ENCODE results near the gene MAST4.

The MAST4 gene

DNA sequence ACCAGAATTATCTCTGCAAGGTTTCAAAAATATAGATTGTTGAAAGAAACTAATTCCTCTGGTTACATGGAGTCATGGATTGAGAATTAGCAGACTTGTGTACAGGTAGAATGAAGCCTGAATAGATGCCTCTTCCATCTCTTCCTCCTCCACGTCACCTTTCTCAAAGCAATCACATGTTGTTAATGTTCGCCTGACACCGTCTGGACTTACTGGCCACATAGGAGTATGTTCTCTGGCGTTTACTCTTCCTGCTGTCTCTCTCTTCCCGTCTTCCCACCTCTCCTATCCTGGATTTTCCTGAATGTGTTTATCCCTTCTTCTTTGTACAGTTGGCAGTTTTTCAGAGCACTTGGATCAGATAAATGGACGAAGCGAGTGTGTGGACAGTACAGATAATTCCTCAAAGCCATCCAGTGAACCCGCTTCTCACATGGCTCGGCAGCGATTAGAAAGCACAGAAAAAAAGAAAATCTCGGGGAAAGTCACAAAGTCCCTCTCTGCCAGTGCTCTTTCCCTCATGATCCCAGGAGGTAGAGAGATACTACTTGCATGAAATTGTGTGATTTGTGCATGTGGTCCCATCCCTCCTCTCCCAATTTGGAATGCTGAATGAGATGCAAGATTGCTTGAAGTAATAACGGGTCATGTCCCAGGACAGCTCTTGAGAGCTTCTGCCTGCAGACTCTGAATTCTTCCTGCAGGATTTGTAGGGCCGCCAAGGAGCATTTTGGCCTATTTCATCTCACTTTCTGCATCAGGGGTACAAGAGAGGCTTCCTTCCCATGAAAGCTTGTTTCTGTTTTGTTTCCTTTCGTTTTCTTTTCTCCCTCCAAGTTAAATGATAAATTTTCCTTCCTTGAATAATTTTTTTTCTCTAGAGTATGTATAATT lies 553.1 kb downstream of the MAST4 start:
- no peak overlapping the region for H3K4me3 ChIP-seq
- H3K36me3 ChIP-seq = peaks cover 9 to 60% (median 19%) of the 10 kb centered on the region in 11 experiments; a peak in 17 of 22 replicates
- H3K9ac ChIP-seq = no peak overlapping the region
- no peak overlapping the region for H3K27ac ChIP-seq
- peaks cover 0 to 18% (median 0%) of the 10 kb centered on the region in 10 experiments; a peak in 4 of 20 replicates for H3K4me1 ChIP-seq
- no peak overlapping the region for H3K4me2 ChIP-seq
- no peaks in the 10 kb centered on the region for H4K20me1 ChIP-seq
- no peaks in the 10 kb centered on the region for H3K9me3 ChIP-seq (replicated peaks in 1 of 11)
- TF ChIP-seq Cebpa-rat (IDR thresholded peaks at IDR 0.05) = no peak
- H3K27me3 ChIP-seq = no peaks in the 10 kb centered on the region

DNA sequence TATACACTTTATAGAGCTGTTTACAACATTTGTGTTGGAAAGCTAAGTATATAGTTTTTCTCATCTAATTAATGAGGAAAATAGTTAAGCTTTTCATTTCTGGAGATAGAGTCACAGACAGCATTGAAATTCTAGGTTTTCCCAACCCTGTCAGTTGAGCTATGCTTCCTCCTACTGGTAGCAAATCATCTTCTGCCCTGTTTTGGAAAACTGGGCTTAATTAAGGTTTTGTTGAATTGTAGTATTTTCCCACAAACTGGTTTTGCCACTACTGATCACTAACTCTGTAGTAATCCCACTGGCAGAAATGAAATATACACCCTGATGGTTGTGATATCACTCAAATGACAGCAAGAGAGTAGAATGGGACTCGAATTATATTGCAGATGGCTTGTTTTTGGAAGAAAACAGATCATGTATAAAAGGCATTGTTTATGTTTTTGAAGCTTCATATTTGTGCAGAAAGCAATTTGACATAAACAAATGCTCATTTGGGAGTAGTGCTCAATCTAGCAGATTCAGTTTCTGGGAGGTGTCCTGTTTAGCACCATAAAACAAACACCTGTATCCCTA lies 553.8 kb downstream of the MAST4 start:
- peaks cover 4 to 58% (median 14%) of the 10 kb centered on the region in 11 experiments; a peak in 16 of 22 replicates for H3K36me3 ChIP-seq
- no peak for TF ChIP-seq Cebpa-rat (IDR thresholded peaks at IDR 0.05)
- peaks cover 0 to 18% (median 0%) of the 10 kb centered on the region in 10 experiments; a peak in 4 of 20 replicates for H3K4me1 ChIP-seq
- no peaks in the 10 kb centered on the region for H4K20me1 ChIP-seq
- H3K4me2 ChIP-seq = no peak overlapping the region
- no peak overlapping the region for H3K27ac ChIP-seq
- no peaks in the 10 kb centered on the region for H3K9me3 ChIP-seq (replicated peaks in 1 of 11)
- no peak overlapping the region for H3K9ac ChIP-seq
- no peaks in the 10 kb centered on the region for H3K27me3 ChIP-seq
- no peak overlapping the region for H3K4me3 ChIP-seq

DNA sequence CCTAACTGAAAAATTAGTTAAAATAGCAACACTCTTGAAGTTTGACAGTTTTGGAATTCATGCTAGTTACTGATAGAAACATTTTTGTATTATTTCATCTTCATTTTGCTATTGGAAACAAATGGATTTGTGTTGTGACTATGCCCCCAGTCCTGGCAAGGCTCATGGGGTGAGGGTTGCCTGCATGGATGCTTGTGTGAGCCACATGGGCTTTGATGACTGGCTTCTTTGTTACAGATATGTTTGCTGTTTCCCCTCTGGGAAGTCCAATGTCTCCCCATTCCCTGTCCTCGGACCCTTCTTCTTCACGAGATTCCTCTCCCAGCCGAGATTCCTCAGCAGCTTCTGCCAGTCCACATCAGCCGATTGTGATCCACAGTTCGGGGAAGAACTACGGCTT lies 556.2 kb downstream of the MAST4 start:
- TF ChIP-seq Cebpa-rat (IDR thresholded peaks at IDR 0.05) = no peak
- H3K36me3 ChIP-seq = peaks cover 0 to 37% (median 5%) of the 10 kb centered on the region in 11 experiments; a peak in 8 of 22 replicates
- no peaks in the 10 kb centered on the region for H4K20me1 ChIP-seq
- no peaks in the 10 kb centered on the region for H3K27me3 ChIP-seq
- no peaks in the 10 kb centered on the region for H3K9me3 ChIP-seq (replicated peaks in 1 of 11)
- no peak overlapping the region for H3K9ac ChIP-seq
- H3K4me1 ChIP-seq = peaks cover 0 to 7% (median 0%) of the 10 kb centered on the region in 10 experiments; a peak in 3 of 20 replicates
- H3K4me2 ChIP-seq = no peak overlapping the region
- H3K4me3 ChIP-seq = no peak overlapping the region
- no peak overlapping the region for H3K27ac ChIP-seq

DNA sequence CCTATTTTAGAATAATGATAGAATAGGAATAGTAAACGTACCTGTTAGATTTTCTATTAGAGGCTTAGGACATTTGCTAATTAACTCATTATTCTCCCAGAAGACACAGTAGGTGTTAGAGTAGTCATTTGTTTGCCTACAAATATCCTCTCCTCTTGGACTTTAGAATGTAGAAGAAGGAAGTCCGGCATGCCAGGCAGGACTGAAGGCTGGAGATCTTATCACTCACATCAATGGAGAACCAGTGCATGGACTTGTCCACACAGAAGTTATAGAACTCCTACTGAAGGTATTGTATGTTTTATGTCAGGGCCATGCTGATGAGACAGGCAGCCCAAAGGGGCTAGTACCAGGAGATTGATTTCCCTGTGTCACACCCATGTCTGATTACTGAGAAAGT lies 557.1 kb downstream of the MAST4 start:
- Histone ChIP-seq H4K20me1 (no peaks in the 10 kb centered on the region), H3K27me3 (no peaks in the 10 kb centered on the region), H3K36me3 (peaks cover 0 to 35% (median 5%) of the 10 kb centered on the region in 11 experiments; a peak in 8 of 22 replicates), H3K9me3 (replicated peaks in 1 of 11) (no peaks in the 10 kb centered on the region), H3K4me2 (no peak overlapping the region), H3K4me1 (peaks cover 0 to 8% (median 0%) of the 10 kb centered on the region in 10 experiments; a peak in 2 of 20 replicates), H3K9ac (no peak overlapping the region), H3K27ac (no peak overlapping the region), H3K4me3 (no peak overlapping the region)
- no peak for TF ChIP-seq Cebpa-rat (IDR thresholded peaks at IDR 0.05)

DNA sequence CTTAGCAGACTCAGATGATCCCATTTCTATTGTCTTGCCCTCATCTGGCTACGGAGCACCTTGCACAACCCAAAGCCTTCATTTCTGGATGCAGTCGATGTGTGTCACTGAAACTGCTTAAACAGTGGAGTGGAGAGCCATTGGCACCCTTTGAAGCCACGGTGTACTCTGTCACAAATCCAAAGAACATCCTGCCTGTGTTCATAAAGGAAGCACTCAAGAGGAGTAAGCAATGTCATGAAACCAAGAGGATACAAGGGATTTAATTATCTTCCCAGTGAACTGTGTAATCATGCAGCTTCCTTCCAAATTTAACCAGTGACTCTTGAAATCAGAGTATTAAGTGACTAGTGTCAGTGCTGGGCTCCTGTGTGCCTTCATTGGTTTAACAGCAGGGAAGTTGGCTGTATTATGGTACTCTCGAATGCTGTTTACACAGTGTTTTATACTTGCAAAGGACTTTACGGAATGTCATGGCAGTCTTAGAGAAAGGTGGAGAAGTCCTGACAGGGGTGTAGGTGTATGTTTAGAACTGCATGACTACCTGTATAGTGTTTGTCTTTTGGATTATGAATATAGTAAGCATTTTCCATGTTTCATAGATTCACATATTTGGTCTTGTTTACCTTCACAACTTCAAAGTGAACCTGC lies 558.5 kb downstream of the MAST4 start:
- Histone ChIP-seq H3K4me2 (no peak overlapping the region), H3K27me3 (no peaks in the 10 kb centered on the region), H3K9me3 (replicated peaks in 1 of 11) (no peaks in the 10 kb centered on the region), H3K4me1 (peaks cover 0 to 8% (median 0%) of the 10 kb centered on the region in 10 experiments; a peak in 2 of 20 replicates), H3K9ac (no peak overlapping the region), H3K36me3 (peaks cover 0 to 35% (median 5%) of the 10 kb centered on the region in 11 experiments; a peak in 8 of 22 replicates), H3K27ac (no peak overlapping the region), H4K20me1 (no peaks in the 10 kb centered on the region), H3K4me3 (no peak overlapping the region)
- no peak for TF ChIP-seq Cebpa-rat (IDR thresholded peaks at IDR 0.05)

DNA sequence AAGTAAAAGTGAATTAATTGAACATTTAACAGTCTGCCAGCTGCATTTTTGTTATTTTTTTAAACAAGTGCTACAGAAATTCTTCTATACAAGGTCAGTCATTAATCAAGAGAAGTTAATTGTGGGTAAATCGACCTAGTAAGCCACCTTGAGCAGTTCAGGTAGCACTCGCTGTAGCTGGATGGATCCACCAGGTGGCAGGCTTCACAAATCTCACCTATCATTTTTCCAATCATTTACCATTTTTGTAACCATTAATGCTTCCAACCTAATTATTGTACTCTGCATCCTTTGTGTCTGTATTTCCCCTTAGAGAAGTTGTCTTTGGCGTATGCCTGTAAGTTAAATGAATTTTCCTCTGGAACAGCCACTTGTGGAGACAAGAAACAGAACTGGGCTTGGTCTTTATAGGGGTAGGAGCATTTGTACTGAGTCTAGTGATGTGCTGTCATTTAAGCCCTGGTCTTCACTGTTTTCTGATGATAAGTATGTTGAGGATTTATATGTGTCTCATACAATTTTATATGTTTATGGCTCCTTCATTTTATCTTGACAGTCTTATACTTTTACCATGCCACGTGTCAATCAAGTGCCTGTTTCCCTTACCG lies 560.9 kb downstream of the MAST4 start:
- H3K4me3 ChIP-seq = no peak overlapping the region
- peaks cover 0 to 29% (median 5%) of the 10 kb centered on the region in 11 experiments; a peak in 7 of 22 replicates for H3K36me3 ChIP-seq
- no peaks in the 10 kb centered on the region for H3K27me3 ChIP-seq
- no peak overlapping the region for H3K27ac ChIP-seq
- peaks cover 0 to 8% (median 0%) of the 10 kb centered on the region in 10 experiments; a peak in 2 of 20 replicates for H3K4me1 ChIP-seq
- no peak overlapping the region for H3K4me2 ChIP-seq
- no peak overlapping the region for H3K9ac ChIP-seq
- H3K9me3 ChIP-seq (replicated peaks in 1 of 11) = no peaks in the 10 kb centered on the region
- no peaks in the 10 kb centered on the region for H4K20me1 ChIP-seq
- TF ChIP-seq Cebpa-rat (IDR thresholded peaks at IDR 0.05) = no peak

DNA sequence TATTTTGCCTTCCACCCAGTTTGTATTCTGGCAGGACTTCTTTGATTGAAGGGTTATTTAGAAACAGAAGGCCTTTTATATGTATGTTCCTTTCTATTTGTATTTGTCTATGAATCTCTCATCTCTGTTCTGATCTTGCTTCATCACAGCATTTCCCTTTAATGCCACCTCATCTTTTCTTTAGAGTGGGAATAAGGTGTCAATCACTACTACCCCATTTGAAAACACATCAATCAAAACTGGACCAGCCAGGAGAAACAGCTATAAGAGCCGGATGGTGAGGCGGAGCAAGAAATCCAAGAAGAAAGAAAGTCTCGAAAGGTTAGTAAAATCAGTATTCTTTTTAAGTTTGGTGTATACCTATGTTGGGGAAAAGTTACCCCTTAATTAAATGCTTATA lies 564.1 kb downstream of the MAST4 start:
- Histone ChIP-seq H3K4me3 (no peak overlapping the region), H3K27ac (no peak overlapping the region), H3K4me2 (no peak overlapping the region), H3K36me3 (peaks cover 17 to 34% (median 29%) of the 10 kb centered on the region in 11 experiments; a peak in 20 of 22 replicates), H3K9ac (no peak overlapping the region), H4K20me1 (no peaks in the 10 kb centered on the region), H3K27me3 (no peaks in the 10 kb centered on the region), H3K9me3 (replicated peaks in 1 of 11) (peaks cover 0 to 6% (median 0%) of the 10 kb centered on the region in 11 experiments; a peak in 4 of 22 replicates), H3K4me1 (peaks cover 0 to 8% (median 0%) of the 10 kb centered on the region in 10 experiments; a peak in 2 of 20 replicates)
- no peak for TF ChIP-seq Cebpa-rat (IDR thresholded peaks at IDR 0.05)

DNA sequence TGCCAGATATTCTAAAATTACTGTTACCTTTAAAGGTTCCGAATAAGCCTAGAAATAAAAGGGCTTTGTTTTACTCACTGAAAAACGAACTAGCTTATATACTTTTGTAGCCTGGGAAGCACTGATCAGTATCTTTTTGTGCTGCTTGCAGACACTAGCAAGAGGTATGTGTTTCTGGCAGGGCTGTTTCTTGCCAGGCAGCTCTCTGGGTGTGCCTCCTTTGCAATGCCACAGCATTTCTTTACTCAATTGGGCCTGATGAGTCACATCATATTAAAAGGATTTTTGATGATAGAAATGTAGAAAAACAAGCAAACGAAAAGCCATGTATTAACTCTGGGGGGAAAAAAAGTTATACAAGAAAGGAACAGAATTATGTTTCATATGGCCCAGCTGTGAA lies 564.8 kb downstream of the MAST4 start:
- Histone ChIP-seq H4K20me1 (no peaks in the 10 kb centered on the region), H3K27me3 (no peaks in the 10 kb centered on the region), H3K4me2 (no peak overlapping the region), H3K9ac (no peak overlapping the region), H3K36me3 (peaks cover 17 to 38% (median 36%) of the 10 kb centered on the region in 11 experiments; a peak in 20 of 22 replicates), H3K4me3 (no peak overlapping the region), H3K4me1 (peaks cover 0 to 8% (median 0%) of the 10 kb centered on the region in 10 experiments; a peak in 2 of 20 replicates), H3K27ac (no peak overlapping the region), H3K9me3 (replicated peaks in 1 of 11) (peaks cover 0 to 7% (median 0%) of the 10 kb centered on the region in 11 experiments; a peak in 5 of 22 replicates)
- no peak for TF ChIP-seq Cebpa-rat (IDR thresholded peaks at IDR 0.05)

All from BLaER1 treated with 17β-estradiol and CSF1 and Interleukin-3, amounts not matched to agents 10 nM and 100 nM (cell line).